H9 (cell line): Measurements from ENCODE around the gene GDPGP1. TPM values are rescaled to one million over a fixed set of nuclear protein-coding genes. Genes with fewer than 3 reads are reported as not detected.

Experiments used
- DNase-seq: peaks from one replicate; pipeline ENCODE4 v3.0.0-alpha.2; 2017
- H2AFZ ChIP-seq: one replicate; pipeline ENCODE4 v1.6.1; 2013; ENCODE audit warnings: mild to moderate bottlenecking, low read length, control low read depth, moderate library complexity
- H2AK5ac ChIP-seq: 2 replicates; pipeline ENCODE4 v1.6.1; 2013; ENCODE audit warnings: low read length, control low read depth, mixed read lengths; ENCODE audit not compliant: insufficient read length
- H2BK120ac ChIP-seq: one replicate; pipeline ENCODE4 v1.6.1; 2013; ENCODE audit warnings: low read depth, mild to moderate bottlenecking, low read length, control low read depth, inconsistent platforms; ENCODE audit not compliant: poor library complexity, severe bottlenecking
- H2BK12ac ChIP-seq: 2 replicates; pipeline ENCODE4 v1.6.1; 2013; ENCODE audit warnings: low read length, control low read depth, mixed read lengths, low read depth; ENCODE audit not compliant: insufficient read length
- H2BK15ac ChIP-seq: 2 replicates; pipeline ENCODE4 v1.6.1; 2013; ENCODE audit warnings: low read depth, low read length, control low read depth
- H2BK20ac ChIP-seq: one replicate; pipeline ENCODE4 v1.6.1; 2013; ENCODE audit warnings: low read depth, mild to moderate bottlenecking, low read length, control low read depth, inconsistent platforms; ENCODE audit not compliant: poor library complexity, severe bottlenecking
- H2BK5ac ChIP-seq: 2 replicates; pipeline ENCODE4 v1.6.1; 2013; ENCODE audit warnings: low read length, control low read depth, mixed read lengths; ENCODE audit not compliant: insufficient read length
- H3K14ac ChIP-seq: 2 replicates; pipeline ENCODE4 v1.6.1; 2013; ENCODE audit warnings: low read length, control low read depth; ENCODE audit not compliant: insufficient read depth
- H3K18ac ChIP-seq: 2 replicates; pipeline ENCODE4 v1.6.1; 2013; ENCODE audit warnings: low read depth, mild to moderate bottlenecking, mixed read lengths, low read length, control low read depth; ENCODE audit not compliant: insufficient read length
- H3K23ac ChIP-seq: 2 replicates; pipeline ENCODE4 v1.6.1; 2013; ENCODE audit warnings: low read length, control low read depth, mixed read lengths, low read depth; ENCODE audit not compliant: insufficient read length
- H3K23me2 ChIP-seq: 2 replicates; pipeline ENCODE4 v1.6.1; 2013; ENCODE audit warnings: low read depth, mild to moderate bottlenecking, mixed read lengths, low read length, control low read depth; ENCODE audit not compliant: insufficient read length, poor library complexity, severe bottlenecking
- H3K27ac ChIP-seq: 2 replicates; pipeline ENCODE4 v1.5.1; 2013; ENCODE audit warnings: low read length, control low read depth, mixed read lengths, low read depth; ENCODE audit not compliant: insufficient read length
- H3K27me3 ChIP-seq: 2 replicates; pipeline ENCODE4 v1.6.1; 2013; ENCODE audit warnings: low read length, control low read depth, inconsistent platforms; ENCODE audit not compliant: insufficient read depth
- H3K4ac ChIP-seq: 2 replicates; pipeline ENCODE4 v1.6.1; 2013; ENCODE audit warnings: low read depth, mild to moderate bottlenecking, control low read depth, inconsistent platforms, low read length, moderate library complexity
- H3K4me1 ChIP-seq: 2 replicates; pipeline ENCODE4 v1.6.1; 2013; ENCODE audit warnings: low read length, control low read depth, inconsistent platforms; ENCODE audit not compliant: insufficient read depth
- H3K4me2 ChIP-seq: 2 replicates; pipeline ENCODE4 v1.6.1; 2013; ENCODE audit warnings: low read length, control low read depth, mixed read lengths; ENCODE audit not compliant: insufficient read length, insufficient read depth
- H3K56ac ChIP-seq: 2 replicates; pipeline ENCODE4 v1.6.1; 2013; ENCODE audit warnings: low read depth, mild to moderate bottlenecking, mixed read lengths, low read length, control low read depth; ENCODE audit not compliant: insufficient read length
- H3K79me1 ChIP-seq: 2 replicates; pipeline ENCODE4 v1.6.1; 2013; ENCODE audit warnings: low read depth, mild to moderate bottlenecking, moderate library complexity, low read length, control low read depth, inconsistent platforms; ENCODE audit not compliant: insufficient read depth, poor library complexity, severe bottlenecking
- H3K79me2 ChIP-seq: 2 replicates; pipeline ENCODE4 v1.6.1; 2013; ENCODE audit warnings: low read length, control low read depth, inconsistent platforms; ENCODE audit not compliant: insufficient read depth
- H3K9ac ChIP-seq: 2 replicates; pipeline ENCODE4 v1.6.1; 2013; ENCODE audit warnings: low read length, control low read depth, mixed read lengths; ENCODE audit not compliant: insufficient read length; ENCODE audit errors: extremely low read depth
- H3K9me3 ChIP-seq: one replicate; pipeline ENCODE4 v1.6.1; 2013; ENCODE audit warnings: low read depth, low read length, inconsistent platforms; ENCODE audit not compliant: control insufficient read depth
- H3T11ph ChIP-seq: one replicate; pipeline ENCODE4 v1.6.1; 2013; ENCODE audit warnings: mild to moderate bottlenecking, low read length, control low read depth, inconsistent platforms
- H4K20me1 ChIP-seq: one replicate; pipeline ENCODE4 v1.6.1; 2013; ENCODE audit not compliant: control insufficient read depth, insufficient read length, insufficient read depth
- H4K5ac ChIP-seq: 2 replicates; pipeline ENCODE4 v1.6.1; 2013; ENCODE audit warnings: low read depth, mild to moderate bottlenecking, mixed read lengths, low read length, control low read depth; ENCODE audit not compliant: insufficient read length
- H4K8ac ChIP-seq: replicated peaks from 2 replicates; pipeline ENCODE4 v1.6.1; 2013; ENCODE audit warnings: low read length, control low read depth, mixed read lengths, low read depth; ENCODE audit not compliant: insufficient read length
- H4K91ac ChIP-seq: 2 replicates; pipeline ENCODE4 v1.6.1; 2013; ENCODE audit warnings: low read depth, mild to moderate bottlenecking, moderate library complexity, mixed read lengths, low read length, control low read depth; ENCODE audit not compliant: insufficient read length
- H3K27ac Mint-ChIP-seq, 3 experiments: 2 replicates in 2 of 3; 3 replicates in 1 of 3; pipeline ENCODE4 v1.8.0; 2020 to 2021; ENCODE audit warnings: mixed read lengths in 3 of 3, mild to moderate bottlenecking in 1 of 3, moderate library complexity in 1 of 3
- H3K27me3 Mint-ChIP-seq: 2 replicates; pipeline ENCODE4 v1.8.0; 2021; ENCODE audit warnings: low read depth, mild to moderate bottlenecking, moderate library complexity, mixed read lengths
- H3K36me3 Mint-ChIP-seq, 3 experiments: 2 replicates in 2 of 3; 3 replicates in 1 of 3; pipeline ENCODE4 v1.8.0; 2020 to 2021; ENCODE audit warnings: low read depth in 3 of 3, mixed read lengths in 3 of 3; ENCODE audit not compliant: insufficient read depth in 1 of 3
- H3K4me1 Mint-ChIP-seq, 2 experiments: 2 replicates each; pipeline ENCODE4 v1.8.0; 2020; ENCODE audit warnings: mixed read lengths in 2 of 2
- H3K4me3 Mint-ChIP-seq, 2 experiments: 2 replicates in 1 of 2; 3 replicates in 1 of 2; pipeline ENCODE4 v1.8.0; 2020 to 2021; ENCODE audit warnings: mild to moderate bottlenecking in 2 of 2, mixed read lengths in 2 of 2, moderate library complexity in 1 of 2
- H3K9me3 Mint-ChIP-seq, 2 experiments: 2 replicates in 1 of 2; 3 replicates in 1 of 2; pipeline ENCODE4 v1.8.0; 2020; ENCODE audit warnings: mild to moderate bottlenecking in 2 of 2, mixed read lengths in 2 of 2, moderate library complexity in 1 of 2
- CTCF ChIP-seq: fragments of 200-600 bp; sonication (generic); conservative IDR thresholded peaks from 3 replicates; pipeline ENCODE4 v1.8.0; 2021; ENCODE audit warnings: antibody characterized with exemption, mild to moderate bottlenecking
- WGBS: extraction: QIAGEN DNeasy Blood & Tissue Kit; methylation state at CpG from one replicate; pipeline ENCODE4 v1.1.7; 2013; ENCODE audit warnings: missing lambda C conversion rate, low lambda C conversion rate, mixed read lengths; ENCODE audit not compliant: insufficient read length; ENCODE audit errors: extremely low coverage; 5-methylcytosine and 5-hydroxymethylcytosine counted together
- total RNA-seq: library from RNA; stranded (reverse); gene quantifications from 2 replicates; pipeline ENCODE4 v1.2.1, GENCODE V29; 2021

The GDPGP1 gene
- total RNA-seq, 1 experiment from 2014 or later: 6.7 TPM

- Mint-ChIP-seq H3K27me3 (no peaks in the 10 kb centered on the region), H3K4me3 (no peak overlapping the region), H3K36me3 (peaks cover 4 to 12% (median 12%) of the 10 kb centered on the region in 3 experiments; a peak in 6 of 7 replicates), H3K9me3 (no peaks in the 10 kb centered on the region), H3K27ac (no peak overlapping the region), H3K4me1 (peaks cover 7% of the 10 kb centered on the region in 2 experiments)
- Histone ChIP-seq H2BK120ac (no peak overlapping the region), H3K9ac (no peak overlapping the region), H3K4me2 (no peak overlapping the region), H3K79me2 (no peaks in the 10 kb centered on the region), H3K4ac (no peak overlapping the region), H3K23me2 (peaks cover 3% of the 10 kb centered on the region), H3K27ac (no peak overlapping the region), H4K91ac (no peak overlapping the region), H3K9me3 (no peaks in the 10 kb centered on the region), H4K8ac (no peak overlapping the region), H3T11ph (no peak overlapping the region), H2BK12ac (no peak overlapping the region), H2BK15ac (no peak overlapping the region), H3K18ac (no peak overlapping the region), H4K5ac (no peak overlapping the region), H4K20me1 (no peaks in the 10 kb centered on the region), H3K27me3 (no peaks in the 10 kb centered on the region), H3K4me1 (no peaks in the 10 kb centered on the region; the same call in 1 of the 2 replicates), H3K14ac (no peak overlapping the region), H3K56ac (no peak overlapping the region), H3K23ac (no peak overlapping the region), H2AFZ (no peak overlapping the region), H2BK5ac (no peak overlapping the region), H2BK20ac (no peak overlapping the region), H3K79me1 (no peaks in the 10 kb centered on the region), H2AK5ac (no peak overlapping the region)
- no CpG with 5 or more reads among the region's 3 CpGs for WGBS
- TF ChIP-seq CTCF: no peak
- no peak for DNase-seq
Measured at GRCh38 chr15:90239371-90239770, 5.4 kb downstream of the GDPGP1 start.
